H9 (cell line): ENCODE measurements around the gene LRIF1. TPM values are rescaled to one million over a fixed set of nuclear protein-coding genes. Genes with fewer than 3 reads are reported as not detected.

Experiments
- DNase-seq: peaks from one replicate; pipeline ENCODE4 v3.0.0-alpha.2; 2017
- H2AFZ ChIP-seq: one replicate; pipeline ENCODE4 v1.6.1; 2013; ENCODE audit warnings: mild to moderate bottlenecking, low read length, control low read depth, moderate library complexity
- H2AK5ac ChIP-seq: 2 replicates; pipeline ENCODE4 v1.6.1; 2013; ENCODE audit warnings: low read length, control low read depth, mixed read lengths; ENCODE audit not compliant: insufficient read length
- H2BK120ac ChIP-seq: one replicate; pipeline ENCODE4 v1.6.1; 2013; ENCODE audit warnings: low read depth, mild to moderate bottlenecking, low read length, control low read depth, inconsistent platforms; ENCODE audit not compliant: poor library complexity, severe bottlenecking
- H2BK12ac ChIP-seq: 2 replicates; pipeline ENCODE4 v1.6.1; 2013; ENCODE audit warnings: low read length, control low read depth, mixed read lengths, low read depth; ENCODE audit not compliant: insufficient read length
- H2BK15ac ChIP-seq: 2 replicates; pipeline ENCODE4 v1.6.1; 2013; ENCODE audit warnings: low read depth, low read length, control low read depth
- H2BK20ac ChIP-seq: one replicate; pipeline ENCODE4 v1.6.1; 2013; ENCODE audit warnings: low read depth, mild to moderate bottlenecking, low read length, control low read depth, inconsistent platforms; ENCODE audit not compliant: poor library complexity, severe bottlenecking
- H2BK5ac ChIP-seq: 2 replicates; pipeline ENCODE4 v1.6.1; 2013; ENCODE audit warnings: low read length, control low read depth, mixed read lengths; ENCODE audit not compliant: insufficient read length
- H3K14ac ChIP-seq: 2 replicates; pipeline ENCODE4 v1.6.1; 2013; ENCODE audit warnings: low read length, control low read depth; ENCODE audit not compliant: insufficient read depth
- H3K18ac ChIP-seq: 2 replicates; pipeline ENCODE4 v1.6.1; 2013; ENCODE audit warnings: low read depth, mild to moderate bottlenecking, mixed read lengths, low read length, control low read depth; ENCODE audit not compliant: insufficient read length
- H3K23ac ChIP-seq: 2 replicates; pipeline ENCODE4 v1.6.1; 2013; ENCODE audit warnings: low read length, control low read depth, mixed read lengths, low read depth; ENCODE audit not compliant: insufficient read length
- H3K23me2 ChIP-seq: 2 replicates; pipeline ENCODE4 v1.6.1; 2013; ENCODE audit warnings: low read depth, mild to moderate bottlenecking, mixed read lengths, low read length, control low read depth; ENCODE audit not compliant: insufficient read length, poor library complexity, severe bottlenecking
- H3K27ac ChIP-seq: 2 replicates; pipeline ENCODE4 v1.5.1; 2013; ENCODE audit warnings: low read length, control low read depth, mixed read lengths, low read depth; ENCODE audit not compliant: insufficient read length
- H3K27me3 ChIP-seq: 2 replicates; pipeline ENCODE4 v1.6.1; 2013; ENCODE audit warnings: low read length, control low read depth, inconsistent platforms; ENCODE audit not compliant: insufficient read depth
- H3K4ac ChIP-seq: 2 replicates; pipeline ENCODE4 v1.6.1; 2013; ENCODE audit warnings: low read depth, mild to moderate bottlenecking, control low read depth, inconsistent platforms, low read length, moderate library complexity
- H3K4me1 ChIP-seq: 2 replicates; pipeline ENCODE4 v1.6.1; 2013; ENCODE audit warnings: low read length, control low read depth, inconsistent platforms; ENCODE audit not compliant: insufficient read depth
- H3K4me2 ChIP-seq: 2 replicates; pipeline ENCODE4 v1.6.1; 2013; ENCODE audit warnings: low read length, control low read depth, mixed read lengths; ENCODE audit not compliant: insufficient read length, insufficient read depth
- H3K56ac ChIP-seq: 2 replicates; pipeline ENCODE4 v1.6.1; 2013; ENCODE audit warnings: low read depth, mild to moderate bottlenecking, mixed read lengths, low read length, control low read depth; ENCODE audit not compliant: insufficient read length
- H3K79me1 ChIP-seq: 2 replicates; pipeline ENCODE4 v1.6.1; 2013; ENCODE audit warnings: low read depth, mild to moderate bottlenecking, moderate library complexity, low read length, control low read depth, inconsistent platforms; ENCODE audit not compliant: insufficient read depth, poor library complexity, severe bottlenecking
- H3K79me2 ChIP-seq: 2 replicates; pipeline ENCODE4 v1.6.1; 2013; ENCODE audit warnings: low read length, control low read depth, inconsistent platforms; ENCODE audit not compliant: insufficient read depth
- H3K9ac ChIP-seq: 2 replicates; pipeline ENCODE4 v1.6.1; 2013; ENCODE audit warnings: low read length, control low read depth, mixed read lengths; ENCODE audit not compliant: insufficient read length; ENCODE audit errors: extremely low read depth
- H3K9me3 ChIP-seq: one replicate; pipeline ENCODE4 v1.6.1; 2013; ENCODE audit warnings: low read depth, low read length, inconsistent platforms; ENCODE audit not compliant: control insufficient read depth
- H3T11ph ChIP-seq: one replicate; pipeline ENCODE4 v1.6.1; 2013; ENCODE audit warnings: mild to moderate bottlenecking, low read length, control low read depth, inconsistent platforms
- H4K20me1 ChIP-seq: one replicate; pipeline ENCODE4 v1.6.1; 2013; ENCODE audit not compliant: control insufficient read depth, insufficient read length, insufficient read depth
- H4K5ac ChIP-seq: 2 replicates; pipeline ENCODE4 v1.6.1; 2013; ENCODE audit warnings: low read depth, mild to moderate bottlenecking, mixed read lengths, low read length, control low read depth; ENCODE audit not compliant: insufficient read length
- H4K8ac ChIP-seq: replicated peaks from 2 replicates; pipeline ENCODE4 v1.6.1; 2013; ENCODE audit warnings: low read length, control low read depth, mixed read lengths, low read depth; ENCODE audit not compliant: insufficient read length
- H4K91ac ChIP-seq: 2 replicates; pipeline ENCODE4 v1.6.1; 2013; ENCODE audit warnings: low read depth, mild to moderate bottlenecking, moderate library complexity, mixed read lengths, low read length, control low read depth; ENCODE audit not compliant: insufficient read length
- H3K27ac Mint-ChIP-seq, 3 experiments: 2 replicates in 2 of 3; 3 replicates in 1 of 3; pipeline ENCODE4 v1.8.0; 2020 to 2021; ENCODE audit warnings: mixed read lengths in 3 of 3, mild to moderate bottlenecking in 1 of 3, moderate library complexity in 1 of 3
- H3K27me3 Mint-ChIP-seq: 2 replicates; pipeline ENCODE4 v1.8.0; 2021; ENCODE audit warnings: low read depth, mild to moderate bottlenecking, moderate library complexity, mixed read lengths
- H3K36me3 Mint-ChIP-seq, 3 experiments: 2 replicates in 2 of 3; 3 replicates in 1 of 3; pipeline ENCODE4 v1.8.0; 2020 to 2021; ENCODE audit warnings: low read depth in 3 of 3, mixed read lengths in 3 of 3; ENCODE audit not compliant: insufficient read depth in 1 of 3
- H3K4me1 Mint-ChIP-seq, 2 experiments: 2 replicates each; pipeline ENCODE4 v1.8.0; 2020; ENCODE audit warnings: mixed read lengths in 2 of 2
- H3K4me3 Mint-ChIP-seq, 2 experiments: 2 replicates in 1 of 2; 3 replicates in 1 of 2; pipeline ENCODE4 v1.8.0; 2020 to 2021; ENCODE audit warnings: mild to moderate bottlenecking in 2 of 2, mixed read lengths in 2 of 2, moderate library complexity in 1 of 2
- H3K9me3 Mint-ChIP-seq, 2 experiments: 2 replicates in 1 of 2; 3 replicates in 1 of 2; pipeline ENCODE4 v1.8.0; 2020; ENCODE audit warnings: mild to moderate bottlenecking in 2 of 2, mixed read lengths in 2 of 2, moderate library complexity in 1 of 2
- WGBS: extraction: QIAGEN DNeasy Blood & Tissue Kit; methylation state at CpG from one replicate; pipeline ENCODE4 v1.1.7; 2013; ENCODE audit warnings: missing lambda C conversion rate, low lambda C conversion rate, mixed read lengths; ENCODE audit not compliant: insufficient read length; ENCODE audit errors: extremely low coverage; 5-methylcytosine and 5-hydroxymethylcytosine counted together
- total RNA-seq: library from RNA; stranded (reverse); gene quantifications from 2 replicates; pipeline ENCODE4 v1.2.1, GENCODE V29; 2021
- TF ChIP-seq, protein P1 (sequence below): fragments of 200-600 bp; sonication (generic); conservative IDR thresholded peaks from 3 replicates; pipeline ENCODE4 v1.8.0; 2021; ENCODE audit warnings: antibody characterized with exemption, mild to moderate bottlenecking

Gene LRIF1
- total RNA-seq, 1 experiment from 2014 or later, result 13.6 TPM

DNA sequence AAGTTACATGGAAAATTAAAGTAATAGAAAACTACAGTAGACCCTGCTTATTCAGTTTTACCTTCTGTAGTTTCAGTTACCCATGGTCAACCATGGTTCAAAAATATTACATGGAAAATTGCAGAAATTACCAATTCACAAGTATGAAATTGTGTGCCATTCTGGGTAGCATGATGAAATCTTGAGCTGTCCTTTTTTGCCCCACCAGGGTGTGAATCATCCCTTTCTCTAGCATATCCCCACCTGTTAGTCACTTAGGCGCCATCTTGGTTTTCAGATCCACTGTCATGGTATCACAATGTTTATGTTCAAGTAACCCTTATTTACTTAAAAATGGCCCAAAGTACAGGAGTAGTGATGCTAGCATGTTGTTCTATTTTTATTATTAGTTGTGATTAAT is 3.5 kb upstream of the LRIF1 start:
- no peak overlapping the region for H4K5ac ChIP-seq
- H3K4me3 Mint-ChIP-seq, result no peak overlapping the region
- peaks cover 0 to 8% (median 3%) of the 10 kb centered on the region in 3 experiments; a peak in 4 of 7 replicates for H3K36me3 Mint-ChIP-seq
- no peak overlapping the region for H3K4me2 ChIP-seq
- H4K20me1 ChIP-seq, result no peaks in the 10 kb centered on the region
- no peaks in the 10 kb centered on the region for H3K27me3 ChIP-seq
- no peak overlapping the region for H3T11ph ChIP-seq
- no peaks in the 10 kb centered on the region for H3K79me1 ChIP-seq
- no peak overlapping the region for H3K23ac ChIP-seq
- H2BK20ac ChIP-seq, result no peak overlapping the region
- H3K9me3 Mint-ChIP-seq, result peaks cover 50 to 58% of the 10 kb centered on the region in 2 experiments
- H2AFZ ChIP-seq, result no peak overlapping the region
- TF ChIP-seq, protein P1, sequence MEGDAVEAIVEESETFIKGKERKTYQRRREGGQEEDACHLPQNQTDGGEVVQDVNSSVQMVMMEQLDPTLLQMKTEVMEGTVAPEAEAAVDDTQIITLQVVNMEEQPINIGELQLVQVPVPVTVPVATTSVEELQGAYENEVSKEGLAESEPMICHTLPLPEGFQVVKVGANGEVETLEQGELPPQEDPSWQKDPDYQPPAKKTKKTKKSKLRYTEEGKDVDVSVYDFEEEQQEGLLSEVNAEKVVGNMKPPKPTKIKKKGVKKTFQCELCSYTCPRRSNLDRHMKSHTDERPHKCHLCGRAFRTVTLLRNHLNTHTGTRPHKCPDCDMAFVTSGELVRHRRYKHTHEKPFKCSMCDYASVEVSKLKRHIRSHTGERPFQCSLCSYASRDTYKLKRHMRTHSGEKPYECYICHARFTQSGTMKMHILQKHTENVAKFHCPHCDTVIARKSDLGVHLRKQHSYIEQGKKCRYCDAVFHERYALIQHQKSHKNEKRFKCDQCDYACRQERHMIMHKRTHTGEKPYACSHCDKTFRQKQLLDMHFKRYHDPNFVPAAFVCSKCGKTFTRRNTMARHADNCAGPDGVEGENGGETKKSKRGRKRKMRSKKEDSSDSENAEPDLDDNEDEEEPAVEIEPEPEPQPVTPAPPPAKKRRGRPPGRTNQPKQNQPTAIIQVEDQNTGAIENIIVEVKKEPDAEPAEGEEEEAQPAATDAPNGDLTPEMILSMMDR, result no peak
- no peak for DNase-seq
- H3K4me1 ChIP-seq, result no peaks in the 10 kb centered on the region
- no peak overlapping the region for H4K91ac ChIP-seq
- no peak overlapping the region for H3K18ac ChIP-seq
- H2BK5ac ChIP-seq, result no peak overlapping the region
- H3K9ac ChIP-seq, result no peak overlapping the region
- no peak overlapping the region for H3K27ac Mint-ChIP-seq
- no peak overlapping the region for H2BK12ac ChIP-seq
- H2BK15ac ChIP-seq, result no peak overlapping the region
- WGBS, result no CpG with 5 or more reads among the region's 1 CpG
- H3K9me3 ChIP-seq, result no peaks in the 10 kb centered on the region
- no peak overlapping the region for H2AK5ac ChIP-seq
- no peak overlapping the region for H4K8ac ChIP-seq
- H3K27ac ChIP-seq, result no peak overlapping the region
- H3K27me3 Mint-ChIP-seq, result peaks cover 35% of the 10 kb centered on the region
- no peaks in the 10 kb centered on the region for H3K79me2 ChIP-seq
- no peak overlapping the region for H3K56ac ChIP-seq
- no peak overlapping the region for H2BK120ac ChIP-seq
- peaks cover 5% of the 10 kb centered on the region for H3K23me2 ChIP-seq
- H3K4me1 Mint-ChIP-seq, result peaks cover 0 to 3% of the 10 kb centered on the region in 2 experiments; a peak in 2 of 4 replicates
- no peak overlapping the region for H3K4ac ChIP-seq
- H3K14ac ChIP-seq, result no peak overlapping the region
